ENCODE results near the gene ZMYM3.

GRCh38 chrX:71195964-71196649 lies 57.8 kb downstream of the ZMYM3 start:
- TF ChIP-seq, protein P1, sequence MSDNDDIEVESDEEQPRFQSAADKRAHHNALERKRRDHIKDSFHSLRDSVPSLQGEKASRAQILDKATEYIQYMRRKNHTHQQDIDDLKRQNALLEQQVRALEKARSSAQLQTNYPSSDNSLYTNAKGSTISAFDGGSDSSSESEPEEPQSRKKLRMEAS (IDR thresholded peaks at IDR 0.05) = no peak
- TF ChIP-seq RAD21 (IDR thresholded peaks at IDR 0.05; ENCODE audit: low read depth) = no peak
- TF ChIP-seq, protein P2, sequence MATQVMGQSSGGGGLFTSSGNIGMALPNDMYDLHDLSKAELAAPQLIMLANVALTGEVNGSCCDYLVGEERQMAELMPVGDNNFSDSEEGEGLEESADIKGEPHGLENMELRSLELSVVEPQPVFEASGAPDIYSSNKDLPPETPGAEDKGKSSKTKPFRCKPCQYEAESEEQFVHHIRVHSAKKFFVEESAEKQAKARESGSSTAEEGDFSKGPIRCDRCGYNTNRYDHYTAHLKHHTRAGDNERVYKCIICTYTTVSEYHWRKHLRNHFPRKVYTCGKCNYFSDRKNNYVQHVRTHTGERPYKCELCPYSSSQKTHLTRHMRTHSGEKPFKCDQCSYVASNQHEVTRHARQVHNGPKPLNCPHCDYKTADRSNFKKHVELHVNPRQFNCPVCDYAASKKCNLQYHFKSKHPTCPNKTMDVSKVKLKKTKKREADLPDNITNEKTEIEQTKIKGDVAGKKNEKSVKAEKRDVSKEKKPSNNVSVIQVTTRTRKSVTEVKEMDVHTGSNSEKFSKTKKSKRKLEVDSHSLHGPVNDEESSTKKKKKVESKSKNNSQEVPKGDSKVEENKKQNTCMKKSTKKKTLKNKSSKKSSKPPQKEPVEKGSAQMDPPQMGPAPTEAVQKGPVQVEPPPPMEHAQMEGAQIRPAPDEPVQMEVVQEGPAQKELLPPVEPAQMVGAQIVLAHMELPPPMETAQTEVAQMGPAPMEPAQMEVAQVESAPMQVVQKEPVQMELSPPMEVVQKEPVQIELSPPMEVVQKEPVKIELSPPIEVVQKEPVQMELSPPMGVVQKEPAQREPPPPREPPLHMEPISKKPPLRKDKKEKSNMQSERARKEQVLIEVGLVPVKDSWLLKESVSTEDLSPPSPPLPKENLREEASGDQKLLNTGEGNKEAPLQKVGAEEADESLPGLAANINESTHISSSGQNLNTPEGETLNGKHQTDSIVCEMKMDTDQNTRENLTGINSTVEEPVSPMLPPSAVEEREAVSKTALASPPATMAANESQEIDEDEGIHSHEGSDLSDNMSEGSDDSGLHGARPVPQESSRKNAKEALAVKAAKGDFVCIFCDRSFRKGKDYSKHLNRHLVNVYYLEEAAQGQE (IDR thresholded peaks at IDR 0.05; ENCODE audit: low read depth) = no peak
- TF ChIP-seq EP300 (IDR thresholded peaks at IDR 0.05; ENCODE audit: borderline replicate concordance) = no peak
- TF ChIP-seq TAF1 (IDR thresholded peaks at IDR 0.05; ENCODE audit: low read depth) = no peak
- no peak for TF ChIP-seq FOXM1 (IDR thresholded peaks at IDR 0.05; ENCODE audit: borderline replicate concordance, low read depth)
- TF ChIP-seq TCF12 (IDR thresholded peaks at IDR 0.05; ENCODE audit: low read depth) = no peak
